Measurements from ENCODE around the gene BRWD1. TPM values are rescaled to one million over a fixed set of nuclear protein-coding genes. Genes with fewer than 3 reads are reported as not detected.

Gene BRWD1
- total RNA-seq, 1 experiment from 2014 or later: 53.3 TPM

- TF ChIP-seq ZNF512 (CRISPR knock-in tag; IDR thresholded peaks at IDR 0.05; ENCODE audit: borderline replicate concordance) (no peak), ZNF219 (CRISPR knock-in tag; IDR thresholded peaks at IDR 0.05; ENCODE audit: borderline replicate concordance) (no peak), ERG (CRISPR knock-in tag; IDR thresholded peaks at IDR 0.05) (no peak; the same call in 1 of the 2 replicates), AR (CRISPR knock-in tag; IDR thresholded peaks at IDR 0.05) (no peak), E2F4 (CRISPR knock-in tag; IDR thresholded peaks at IDR 0.05; ENCODE audit: borderline replicate concordance, low read depth) (no peak), NFATC4 (CRISPR knock-in tag; IDR thresholded peaks at IDR 0.05) (no peak; the same call in 1 of the 2 replicates), ZNF425 (CRISPR knock-in tag; conservative IDR thresholded peaks at IDR 0.05) (no peak), SOX15 (CRISPR knock-in tag; IDR thresholded peaks at IDR 0.05) (no peak), JAZF1 (CRISPR knock-in tag; IDR thresholded peaks at IDR 0.05) (no peak), ZNF138 (CRISPR knock-in tag; conservative IDR thresholded peaks at IDR 0.05) (no peak), ZNF281 (CRISPR knock-in tag; IDR thresholded peaks at IDR 0.05) (no peak), KAT7 (CRISPR knock-in tag; IDR thresholded peaks at IDR 0.05; ENCODE audit: borderline replicate concordance) (peak; percentile 72; the same call in 1 of the 2 replicates), TEAD1 (CRISPR knock-in tag; IDR thresholded peaks at IDR 0.05) (no peak), ZNF532 (CRISPR knock-in tag; IDR thresholded peaks at IDR 0.05; ENCODE audit: borderline replicate concordance) (no peak), FOXP4 (CRISPR knock-in tag; IDR thresholded peaks at IDR 0.05) (no peak), OVOL2 (CRISPR knock-in tag; IDR thresholded peaks at IDR 0.05; ENCODE audit: borderline replicate concordance) (no peak; the same call in 1 of the 2 replicates)
Observed at GRCh38 chr21:39348355-39349210, 35.2 kb upstream of the BRWD1 start, which contains the start of gene HMGN1 (continued).

Measured in WTC11 (cell line).